ENCODE results near the gene BROX. TPM values are rescaled to one million over a fixed set of nuclear protein-coding genes. Genes with fewer than 3 reads are reported as not detected.

The BROX gene
- total RNA-seq, 3 donors from 2014 or later = 38.3 to 85.2 (median 45.6) TPM

DNA sequence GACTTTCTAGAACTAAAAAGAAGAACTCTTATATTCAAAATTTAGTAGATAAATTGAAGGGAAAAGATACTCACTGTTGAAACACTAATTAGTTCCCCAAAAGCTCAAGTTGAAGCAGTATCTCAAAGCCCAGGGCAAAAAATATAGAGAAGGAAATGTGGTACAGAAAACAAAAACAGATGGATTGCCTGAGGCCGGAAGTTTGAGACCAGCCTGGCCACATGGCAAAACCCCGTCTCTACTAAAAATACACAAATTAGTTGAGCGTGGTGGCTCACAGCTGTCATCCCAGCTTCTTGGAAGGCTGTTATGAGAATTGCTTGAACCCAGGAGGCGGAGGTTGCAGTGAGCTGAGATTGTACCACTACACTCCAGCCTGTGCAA lies 60.6 kb downstream of the BROX start:
- no peak overlapping the region for H3K27ac ChIP-seq
- no peak for TF ChIP-seq POLR2A (IDR thresholded peaks at IDR 0.05)
- TF ChIP-seq, protein P1, sequence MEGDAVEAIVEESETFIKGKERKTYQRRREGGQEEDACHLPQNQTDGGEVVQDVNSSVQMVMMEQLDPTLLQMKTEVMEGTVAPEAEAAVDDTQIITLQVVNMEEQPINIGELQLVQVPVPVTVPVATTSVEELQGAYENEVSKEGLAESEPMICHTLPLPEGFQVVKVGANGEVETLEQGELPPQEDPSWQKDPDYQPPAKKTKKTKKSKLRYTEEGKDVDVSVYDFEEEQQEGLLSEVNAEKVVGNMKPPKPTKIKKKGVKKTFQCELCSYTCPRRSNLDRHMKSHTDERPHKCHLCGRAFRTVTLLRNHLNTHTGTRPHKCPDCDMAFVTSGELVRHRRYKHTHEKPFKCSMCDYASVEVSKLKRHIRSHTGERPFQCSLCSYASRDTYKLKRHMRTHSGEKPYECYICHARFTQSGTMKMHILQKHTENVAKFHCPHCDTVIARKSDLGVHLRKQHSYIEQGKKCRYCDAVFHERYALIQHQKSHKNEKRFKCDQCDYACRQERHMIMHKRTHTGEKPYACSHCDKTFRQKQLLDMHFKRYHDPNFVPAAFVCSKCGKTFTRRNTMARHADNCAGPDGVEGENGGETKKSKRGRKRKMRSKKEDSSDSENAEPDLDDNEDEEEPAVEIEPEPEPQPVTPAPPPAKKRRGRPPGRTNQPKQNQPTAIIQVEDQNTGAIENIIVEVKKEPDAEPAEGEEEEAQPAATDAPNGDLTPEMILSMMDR (IDR thresholded peaks at IDR 0.05) = no peak
- TF ChIP-seq POLR2AphosphoS5 (IDR thresholded peaks at IDR 0.05) = no peak
- intact Hi-C loops (cut with DNase I; ENCODE audit: low total_unique reads) = no loop called here
- H3K9me3 ChIP-seq = peaks cover 4 to 9% of the 10 kb centered on the region in 2 donors
- DNase-seq (ENCODE audit: low spot score in 2 of 2) = no peak
- H3K4me1 ChIP-seq = peaks cover 0 to 7% of the 10 kb centered on the region in 2 donors
- no peaks in the 10 kb centered on the region for H3K27me3 ChIP-seq
- H3K36me3 ChIP-seq = no peaks in the 10 kb centered on the region
- H3K4me3 ChIP-seq = no peak overlapping the region

- H3K4me1 ChIP-seq = peaks cover 0 to 8% of the 10 kb centered on the region in 2 donors
- no peak overlapping the region for H3K4me3 ChIP-seq
- TF ChIP-seq POLR2AphosphoS5 (IDR thresholded peaks at IDR 0.05) (no peak), POLR2A (IDR thresholded peaks at IDR 0.05) (no peak)
- TF ChIP-seq, protein P1 (IDR thresholded peaks at IDR 0.05) = no peak
- no peak overlapping the region for H3K27ac ChIP-seq
- no peak for DNase-seq (ENCODE audit: low spot score in 2 of 2)
- H3K27me3 ChIP-seq = no peaks in the 10 kb centered on the region
- no peaks in the 10 kb centered on the region for H3K36me3 ChIP-seq
- H3K9me3 ChIP-seq = no peaks in the 10 kb centered on the region
- intact Hi-C loops (cut with DNase I; ENCODE audit: low total_unique reads) = no loop called here
These were observed 65.1 kb downstream of the BROX start for GRCh38 chr1:222777463-222777862.

- intact Hi-C loops (cut with DNase I; ENCODE audit: low total_unique reads) = no loop called here
- H3K4me1 ChIP-seq = peaks cover 0 to 8% of the 10 kb centered on the region in 2 donors
- TF ChIP-seq, protein P1 (IDR thresholded peaks at IDR 0.05) = no peak
- TF ChIP-seq POLR2A (IDR thresholded peaks at IDR 0.05) = no peak
- TF ChIP-seq POLR2AphosphoS5 (IDR thresholded peaks at IDR 0.05) = no peak
- no peaks in the 10 kb centered on the region for H3K9me3 ChIP-seq
- no peaks in the 10 kb centered on the region for H3K27me3 ChIP-seq
- no peak for DNase-seq (ENCODE audit: low spot score in 2 of 2)
- H3K4me3 ChIP-seq = no peak overlapping the region
- H3K36me3 ChIP-seq = no peaks in the 10 kb centered on the region
- no peak overlapping the region for H3K27ac ChIP-seq
These were observed 65.6 kb downstream of the BROX start for GRCh38 chr1:222777977-222778376.

DNA sequence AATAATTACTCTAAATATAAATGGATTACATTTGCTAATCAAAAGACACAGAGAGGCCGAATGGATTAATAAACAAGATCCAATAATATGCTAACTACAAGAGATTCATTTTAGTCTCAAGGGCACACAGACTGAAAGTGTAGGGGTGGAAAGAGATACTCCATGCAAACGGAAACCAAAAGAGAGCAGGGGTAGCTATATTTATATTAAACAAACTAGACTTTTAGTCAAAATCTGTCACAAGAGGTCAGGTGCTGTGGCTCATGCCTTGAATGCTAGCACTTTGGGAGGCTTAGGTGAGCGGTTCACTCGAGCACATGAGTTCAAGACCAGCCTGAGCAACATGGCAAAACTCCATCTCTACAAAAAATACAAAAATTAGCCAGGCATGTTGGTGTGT lies 68.9 kb downstream of the BROX start:
- no peak for DNase-seq (ENCODE audit: low spot score in 2 of 2)
- Histone ChIP-seq H3K4me3 (no peak overlapping the region), H3K36me3 (no peaks in the 10 kb centered on the region), H3K9me3 (no peaks in the 10 kb centered on the region), H3K27me3 (no peaks in the 10 kb centered on the region), H3K4me1 (peaks cover 0 to 8% of the 10 kb centered on the region in 2 donors), H3K27ac (no peak overlapping the region)
- TF ChIP-seq POLR2A (IDR thresholded peaks at IDR 0.05) (no peak), POLR2AphosphoS5 (IDR thresholded peaks at IDR 0.05) (no peak)
- TF ChIP-seq, protein P1 (IDR thresholded peaks at IDR 0.05) = no peak
- intact Hi-C loops (cut with DNase I; ENCODE audit: low total_unique reads) = no loop called here

DNA sequence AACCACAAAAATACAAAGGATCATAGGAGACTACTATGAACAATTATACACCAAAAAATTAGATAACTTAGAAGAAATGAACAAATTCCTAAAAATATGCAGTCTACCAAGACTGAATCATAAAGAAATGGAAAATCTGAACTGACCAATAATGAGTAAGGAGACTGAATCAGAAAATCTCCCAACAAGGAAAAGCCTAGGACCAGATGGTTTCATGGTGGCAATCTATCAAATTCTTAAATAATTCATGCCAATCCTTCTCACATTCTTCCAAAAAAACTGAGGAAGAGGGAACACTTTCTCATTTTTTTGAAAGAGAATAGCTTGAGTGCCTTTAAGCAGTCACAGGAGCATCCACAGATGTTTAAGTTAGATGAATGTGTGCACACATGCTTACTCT lies 70.7 kb downstream of the BROX start:
- no peak for DNase-seq (ENCODE audit: low spot score in 2 of 2)
- intact Hi-C loops (cut with DNase I; ENCODE audit: low total_unique reads) = no loop called here
- H3K27me3 ChIP-seq = no peaks in the 10 kb centered on the region

More for the DNA sequence above, 70.7 kb downstream of the BROX start:
- Histone ChIP-seq H3K4me1 (peaks cover 0 to under 1% of the 10 kb centered on the region in 2 donors), H3K27ac (no peak overlapping the region), H3K4me3 (no peak overlapping the region), H3K36me3 (no peaks in the 10 kb centered on the region), H3K9me3 (no peaks in the 10 kb centered on the region)
- no peak for TF ChIP-seq POLR2A (IDR thresholded peaks at IDR 0.05)
- TF ChIP-seq POLR2AphosphoS5 (IDR thresholded peaks at IDR 0.05) = no peak
- TF ChIP-seq, protein P1 (IDR thresholded peaks at IDR 0.05) = no peak
